ENCODE measurements around the gene SIRPB1. TPM values are rescaled to one million over a fixed set of nuclear protein-coding genes. Genes with fewer than 3 reads are reported as not detected.
"Not testable (repeated sequence)": the region's sequence is repeated elsewhere in the genome, so short reads cannot be mapped to it uniquely, and the experiment has no call there.

Gene SIRPB1
- total RNA-seq, 1 experiment from 2014 or later: 0.75 TPM

DNA sequence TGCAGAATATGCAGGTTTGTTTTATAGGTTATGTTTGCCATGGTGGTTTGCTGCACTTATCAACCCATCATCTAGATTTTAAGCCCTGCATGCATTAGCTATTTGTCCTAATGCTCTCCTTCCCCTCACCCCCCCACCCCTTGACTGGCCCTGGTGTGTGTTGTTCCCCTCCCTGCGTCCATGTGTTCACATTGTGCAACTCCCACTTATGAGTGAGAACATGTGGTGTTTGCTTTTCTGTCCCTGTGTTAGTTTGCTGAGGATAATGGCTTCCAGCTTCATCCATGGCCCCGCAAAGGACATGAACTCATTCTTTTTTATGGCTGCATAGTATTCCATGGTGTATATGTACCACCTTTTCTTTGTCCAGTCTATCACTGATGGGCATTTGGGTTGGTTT lies 18.8 kb upstream of the SIRPB1 start:
- in situ Hi-C loops (cut with HindIII; ENCODE audit: low sequenced_read_pairs); DNase-seq (ENCODE audit: low spot score): not testable (repeated sequence)

DNA sequence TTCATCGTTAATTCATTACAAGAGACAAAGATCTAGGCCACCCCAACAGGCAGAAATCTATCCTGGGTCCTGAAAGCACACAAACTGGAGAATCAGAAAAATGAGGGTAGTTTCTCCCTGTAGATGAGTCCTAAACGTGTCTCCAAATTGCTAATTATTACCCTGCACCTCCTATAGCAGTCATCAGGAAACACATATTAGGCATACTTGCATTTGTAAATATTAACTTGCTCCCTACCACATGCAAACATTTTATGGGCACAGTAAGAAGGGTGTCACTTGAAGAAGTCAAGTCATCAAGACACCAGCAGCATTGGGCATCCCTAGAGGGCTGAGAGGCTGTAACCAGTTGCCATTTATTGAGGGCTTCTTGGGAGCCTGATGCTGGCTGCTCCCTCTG lies 17.9 kb upstream of the SIRPB1 start:
- no peak for DNase-seq (ENCODE audit: low spot score)

GRCh38 chr20:1637226-1637625 lies 17.4 kb upstream of the SIRPB1 start:
- in situ Hi-C loops (cut with HindIII; ENCODE audit: low sequenced_read_pairs): no loop called here
- DNase-seq (ENCODE audit: low spot score): no peak

More for the DNA sequence above, 17.9 kb upstream of the SIRPB1 start:
- in situ Hi-C loops (cut with HindIII; ENCODE audit: low sequenced_read_pairs): no loop called here

GRCh38 chr20:1636621-1637020 lies 16.8 kb upstream of the SIRPB1 start:
- DNase-seq (ENCODE audit: low spot score): no peak
- in situ Hi-C loops (cut with HindIII; ENCODE audit: low sequenced_read_pairs): no loop called here

GRCh38 chr20:1635291-1635979 lies 15.6 kb upstream of the SIRPB1 start:
- DNase-seq (ENCODE audit: low spot score): no peak
- in situ Hi-C loops (cut with HindIII; ENCODE audit: low sequenced_read_pairs): no loop called here

DNA sequence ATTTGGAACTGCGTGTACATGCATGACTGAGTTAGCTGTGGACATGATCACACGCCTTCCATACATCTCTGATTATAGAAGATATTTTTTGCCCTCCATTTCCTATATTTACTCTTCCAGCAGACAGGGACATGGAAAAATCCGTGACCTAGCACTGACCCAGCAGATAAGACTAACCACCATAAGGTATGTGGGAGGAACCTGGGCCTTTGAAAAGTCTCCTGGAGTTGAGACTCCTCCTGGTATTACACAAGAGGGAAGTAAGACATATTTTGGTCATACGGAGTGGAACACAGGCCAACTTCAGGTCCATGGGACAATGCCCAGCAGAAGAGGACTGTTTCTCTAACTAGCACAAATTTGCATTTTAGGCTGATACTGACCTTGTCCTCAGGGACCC lies 13.7 kb upstream of the SIRPB1 start:
- no peak for DNase-seq (ENCODE audit: low spot score)
- in situ Hi-C loops (cut with HindIII; ENCODE audit: low sequenced_read_pairs): no loop called here

- in situ Hi-C loops (cut with HindIII; ENCODE audit: low sequenced_read_pairs): no loop called here
- DNase-seq (ENCODE audit: low spot score): no peak
These were observed 12.4 kb upstream of the SIRPB1 start for GRCh38 chr20:1632178-1632577.

DNA sequence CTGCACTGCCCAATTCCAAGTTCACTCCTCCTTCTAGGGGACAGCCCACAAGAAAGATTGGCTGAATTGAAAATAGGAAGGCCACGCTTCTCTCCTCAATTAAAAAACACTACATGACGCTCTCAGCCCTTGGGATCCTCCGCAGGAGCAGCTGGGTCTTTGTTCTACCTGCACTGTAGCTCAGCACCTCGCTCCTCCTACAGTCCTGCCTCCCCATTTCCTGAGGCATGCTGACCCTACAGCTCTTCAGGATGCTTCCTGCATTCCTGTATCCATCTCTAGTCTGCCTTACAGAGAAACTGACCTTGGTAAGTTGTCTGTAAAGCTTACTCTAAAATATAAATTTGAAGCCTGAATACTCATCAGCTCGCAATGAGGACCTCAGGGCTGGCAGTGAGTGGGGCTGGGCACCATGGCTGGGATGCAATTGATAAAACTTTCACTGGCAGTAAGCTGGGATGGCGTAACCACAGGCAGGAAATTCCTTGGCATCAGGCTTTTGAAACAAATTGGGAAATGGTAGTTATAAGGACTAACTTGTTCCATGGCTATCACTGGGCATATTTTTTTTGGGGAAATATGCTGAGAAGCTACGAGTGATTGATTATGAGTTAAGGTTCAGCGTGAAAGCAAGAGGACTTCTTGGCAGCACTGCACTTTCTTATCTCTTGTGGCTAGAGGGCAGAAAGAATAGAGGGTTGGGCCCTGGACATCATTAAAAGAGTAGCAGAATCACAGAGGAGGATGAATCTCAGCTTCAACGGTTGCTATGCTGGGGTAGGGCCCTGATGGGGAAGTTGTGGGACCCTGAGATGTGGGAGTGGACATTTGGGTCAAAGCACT lies 11.7 kb upstream of the SIRPB1 start:
- no peak for DNase-seq (ENCODE audit: low spot score)
- in situ Hi-C loops (cut with HindIII; ENCODE audit: low sequenced_read_pairs): no loop called here

GRCh38 chr20:1630186-1630585 lies 10.4 kb upstream of the SIRPB1 start:
- DNase-seq (ENCODE audit: low spot score): no peak
- in situ Hi-C loops (cut with HindIII; ENCODE audit: low sequenced_read_pairs): no loop called here

DNA sequence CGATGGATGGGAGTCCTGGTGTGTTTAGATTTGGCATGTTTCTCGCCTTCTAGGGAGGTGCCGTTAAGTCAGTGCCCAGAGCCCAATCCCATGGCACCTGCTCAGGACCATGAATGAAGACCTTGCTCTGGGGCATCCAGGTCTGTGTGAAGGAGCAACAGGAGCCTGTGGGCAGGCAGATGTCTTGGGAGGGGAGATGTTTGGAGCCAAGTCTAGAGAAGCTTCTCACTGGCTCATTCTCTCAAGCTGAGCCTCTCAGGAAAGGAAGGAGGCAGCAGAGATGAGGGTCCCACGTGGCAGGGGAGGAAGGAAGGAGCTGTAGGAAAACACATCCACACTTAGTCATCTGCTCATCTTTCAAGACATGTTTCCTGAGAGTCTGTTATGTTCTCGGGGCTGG lies 9.5 kb upstream of the SIRPB1 start:
- in situ Hi-C loops (cut with HindIII; ENCODE audit: low sequenced_read_pairs): no loop called here
- no peak for DNase-seq (ENCODE audit: low spot score)

DNA sequence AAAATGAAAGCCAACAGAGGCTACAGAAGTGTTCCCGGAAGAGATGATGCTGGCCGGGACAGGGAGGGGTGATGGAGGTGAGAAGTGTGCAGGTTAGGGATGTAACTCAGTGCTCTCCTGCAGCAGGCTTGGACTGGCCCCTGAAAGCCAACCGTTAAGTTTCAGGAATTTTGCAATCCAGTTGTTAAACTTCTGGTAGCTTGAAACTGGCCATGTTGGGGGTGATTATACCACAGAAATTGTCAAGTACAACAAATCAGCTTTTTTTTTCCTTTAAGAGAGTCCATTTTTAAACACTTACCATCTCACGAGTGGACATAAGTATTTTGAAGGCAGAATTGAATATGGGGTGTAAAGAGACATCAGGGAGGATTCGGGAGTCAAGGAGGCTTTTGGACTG lies 8.8 kb upstream of the SIRPB1 start:
- in situ Hi-C loops (cut with HindIII; ENCODE audit: low sequenced_read_pairs): no loop called here
- DNase-seq (ENCODE audit: low spot score): no peak

DNA sequence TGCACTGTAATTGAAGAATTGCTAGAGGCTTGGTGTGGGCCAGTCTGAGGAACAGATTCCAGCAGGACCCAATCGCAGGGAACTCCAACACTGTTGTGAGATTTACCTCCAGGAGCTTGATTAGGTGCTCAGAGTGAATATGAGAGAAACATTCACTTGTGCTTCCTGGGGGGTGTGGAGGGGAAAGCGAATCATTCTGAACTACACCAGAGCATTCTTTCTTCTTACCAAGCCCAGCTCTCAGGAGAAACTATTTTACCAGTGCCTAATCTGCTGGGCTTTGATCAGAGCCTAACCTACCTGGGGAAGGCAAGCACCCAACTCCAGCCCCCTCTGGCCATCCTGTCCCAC lies 7.4 kb upstream of the SIRPB1 start:
- no peak for DNase-seq (ENCODE audit: low spot score)
- in situ Hi-C loops (cut with HindIII; ENCODE audit: low sequenced_read_pairs): no loop called here

- in situ Hi-C loops (cut with HindIII; ENCODE audit: low sequenced_read_pairs): no loop called here
- DNase-seq (ENCODE audit: low spot score): no peak
These were observed 6.9 kb upstream of the SIRPB1 start for GRCh38 chr20:1626528-1627199.

DNA sequence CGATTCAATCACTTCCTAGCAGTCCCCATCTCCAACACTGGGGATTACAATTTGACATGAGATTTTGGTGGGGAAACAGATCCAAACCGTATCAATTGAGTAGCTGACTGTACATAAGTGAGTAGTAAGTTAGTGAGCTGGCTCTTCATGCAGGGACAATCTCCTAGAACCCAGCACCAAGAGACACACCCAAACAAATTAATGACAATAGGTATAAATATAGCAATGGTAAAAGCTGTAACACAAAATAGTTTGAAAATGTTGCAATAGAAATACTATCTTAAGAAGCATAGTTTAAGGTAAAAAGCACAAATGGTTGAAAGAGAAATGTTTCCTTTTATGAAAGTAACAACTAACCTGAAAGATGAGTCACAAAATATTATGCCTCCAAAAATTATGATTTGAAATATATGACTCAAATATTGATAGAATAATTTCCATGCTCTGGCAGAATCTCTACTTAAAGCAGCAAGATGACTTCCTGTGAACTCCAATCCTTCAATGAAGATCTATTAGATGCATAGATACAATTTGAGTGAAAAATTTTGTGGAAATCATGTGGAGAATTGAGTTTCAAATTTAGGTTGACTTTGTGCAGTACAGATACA lies 5.4 kb upstream of the SIRPB1 start:
- in situ Hi-C loops (cut with HindIII; ENCODE audit: low sequenced_read_pairs): no loop called here
- no peak for DNase-seq (ENCODE audit: low spot score)

DNA sequence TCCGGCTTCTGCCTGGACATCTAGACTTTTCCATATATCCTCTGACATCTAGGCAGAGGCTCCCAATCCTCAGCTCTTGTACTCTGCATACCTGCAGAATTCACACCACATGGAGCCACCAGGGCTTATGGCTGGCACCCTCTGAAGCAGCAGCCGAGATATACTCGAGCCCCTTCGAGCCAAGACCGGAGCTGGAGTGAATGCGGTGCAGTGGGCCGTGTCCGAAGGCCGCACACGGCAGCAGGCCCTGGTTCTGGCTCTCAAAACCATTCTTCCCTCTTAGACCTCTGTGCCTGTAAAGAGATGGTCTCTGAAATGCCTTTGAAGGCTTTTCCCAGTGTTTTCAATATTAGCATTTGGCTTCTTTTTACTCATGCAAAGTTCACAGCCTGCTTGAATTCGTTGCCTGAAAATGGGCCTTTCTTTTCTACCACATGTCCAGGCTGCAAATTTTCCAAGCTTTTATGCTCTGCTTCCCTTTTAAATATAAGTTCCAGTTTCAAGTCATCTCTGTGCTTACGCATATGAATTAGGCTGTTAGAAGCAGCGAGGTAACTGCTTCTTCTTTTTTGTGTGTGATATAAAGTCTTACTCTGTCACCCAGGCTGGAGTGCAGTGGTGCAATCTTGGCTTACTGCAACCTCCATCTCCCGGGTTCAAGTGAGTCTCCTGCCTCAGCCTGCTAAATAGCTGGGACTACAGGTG lies 3.8 kb upstream of the SIRPB1 start:
- in situ Hi-C loops (cut with HindIII; ENCODE audit: low sequenced_read_pairs): no loop called here
- DNase-seq (ENCODE audit: low spot score): no peak

DNA sequence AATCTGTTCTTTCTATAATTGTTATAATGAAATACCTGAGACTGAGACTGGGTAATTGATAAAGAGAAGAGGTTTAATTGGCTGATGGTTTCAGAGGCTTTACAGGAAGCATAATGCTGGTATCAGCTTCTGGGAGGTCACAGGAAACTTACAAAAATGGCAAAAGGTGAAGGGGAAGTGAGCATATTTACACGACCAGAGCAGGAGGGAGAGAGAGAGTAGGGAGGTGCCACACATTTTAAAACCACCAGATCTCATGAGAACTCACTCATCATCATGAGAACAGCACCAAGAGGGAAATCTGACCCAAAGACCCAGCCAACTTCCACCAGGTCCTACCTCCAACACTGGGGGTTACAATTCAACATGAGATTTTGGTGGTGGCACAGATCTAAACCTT lies 2.6 kb upstream of the SIRPB1 start:
- DNase-seq (ENCODE audit: low spot score): no peak
- in situ Hi-C loops (cut with HindIII; ENCODE audit: low sequenced_read_pairs): no loop called here

DNA sequence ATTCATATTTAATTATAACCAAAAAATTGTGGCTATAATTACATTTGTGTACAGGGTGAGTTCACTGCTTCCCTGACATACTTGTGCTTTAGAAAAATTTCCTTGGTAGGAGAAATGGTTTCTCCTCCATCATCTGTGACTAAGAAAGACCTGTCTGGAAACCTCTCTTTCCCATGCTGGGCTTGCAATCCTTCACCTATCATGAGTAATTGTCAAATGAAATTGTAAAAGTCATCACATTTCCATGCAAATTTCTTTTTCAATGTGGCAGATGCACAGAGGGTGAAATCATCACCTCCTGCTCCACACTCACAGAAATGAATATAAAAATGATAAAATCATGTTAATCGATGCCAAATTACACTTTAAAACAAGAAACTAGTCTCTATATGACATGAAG lies 1.5 kb upstream of the SIRPB1 start:
- in situ Hi-C loops (cut with HindIII; ENCODE audit: low sequenced_read_pairs): no loop called here
- no peak for DNase-seq (ENCODE audit: low spot score)

DNA sequence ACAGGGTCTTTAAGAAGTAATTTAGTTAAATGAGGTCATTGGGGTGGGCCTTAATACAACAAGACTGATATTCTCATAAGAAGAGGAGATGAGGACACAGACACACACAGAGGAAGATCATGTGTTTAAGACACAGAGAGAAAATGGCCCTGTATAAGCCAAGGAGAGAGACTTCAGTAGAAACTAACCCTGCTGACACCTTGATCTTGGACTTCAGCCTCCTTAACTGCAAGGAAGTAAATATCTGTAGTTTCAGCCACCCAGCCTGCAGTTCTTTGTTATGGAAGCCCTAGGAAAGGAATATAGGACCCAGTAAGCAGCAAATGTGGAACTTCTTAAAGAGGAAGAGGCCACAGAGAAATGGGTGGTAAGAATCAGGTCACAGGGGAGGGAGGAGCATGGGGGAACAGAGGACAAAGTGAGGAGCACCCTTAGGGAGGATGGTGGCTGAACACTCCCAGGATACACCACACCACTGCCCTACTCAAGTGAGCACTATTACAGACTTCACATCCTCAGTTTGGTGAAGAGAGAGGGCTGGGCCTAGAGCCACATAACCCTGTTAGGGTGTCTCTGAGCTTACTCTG lies 762 bp downstream of the SIRPB1 start:
- no peak for DNase-seq (ENCODE audit: low spot score)
- in situ Hi-C loops (cut with HindIII; ENCODE audit: low sequenced_read_pairs): no loop called here

GRCh38 chr20:1618479-1618878 lies 1.3 kb downstream of the SIRPB1 start:
- in situ Hi-C loops (cut with HindIII; ENCODE audit: low sequenced_read_pairs): no loop called here
- no peak for DNase-seq (ENCODE audit: low spot score)
